ENCODE measurements around the gene UQCRHL.

DNA sequence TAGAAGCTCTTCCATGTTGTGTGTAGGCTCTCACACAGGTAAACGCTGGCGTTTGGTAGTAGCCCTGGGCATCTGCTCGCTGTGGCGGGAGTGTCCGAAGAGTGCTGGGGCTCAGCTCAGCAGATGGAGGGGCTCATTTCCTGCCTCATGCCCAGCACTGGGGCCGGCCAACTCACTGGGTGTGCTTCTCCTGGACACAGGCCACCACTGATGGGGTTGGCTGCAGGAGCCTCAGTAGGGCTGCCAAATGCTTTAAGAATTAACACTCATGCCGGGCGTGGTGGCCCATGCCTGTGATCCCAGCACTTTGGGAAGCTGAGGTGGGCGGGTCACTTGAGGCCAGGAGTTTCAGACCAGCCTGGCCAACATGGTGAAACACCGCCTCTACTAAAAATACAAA is 20.9 kb downstream of the UQCRHL start:
- TF ChIP-seq, protein P1, sequence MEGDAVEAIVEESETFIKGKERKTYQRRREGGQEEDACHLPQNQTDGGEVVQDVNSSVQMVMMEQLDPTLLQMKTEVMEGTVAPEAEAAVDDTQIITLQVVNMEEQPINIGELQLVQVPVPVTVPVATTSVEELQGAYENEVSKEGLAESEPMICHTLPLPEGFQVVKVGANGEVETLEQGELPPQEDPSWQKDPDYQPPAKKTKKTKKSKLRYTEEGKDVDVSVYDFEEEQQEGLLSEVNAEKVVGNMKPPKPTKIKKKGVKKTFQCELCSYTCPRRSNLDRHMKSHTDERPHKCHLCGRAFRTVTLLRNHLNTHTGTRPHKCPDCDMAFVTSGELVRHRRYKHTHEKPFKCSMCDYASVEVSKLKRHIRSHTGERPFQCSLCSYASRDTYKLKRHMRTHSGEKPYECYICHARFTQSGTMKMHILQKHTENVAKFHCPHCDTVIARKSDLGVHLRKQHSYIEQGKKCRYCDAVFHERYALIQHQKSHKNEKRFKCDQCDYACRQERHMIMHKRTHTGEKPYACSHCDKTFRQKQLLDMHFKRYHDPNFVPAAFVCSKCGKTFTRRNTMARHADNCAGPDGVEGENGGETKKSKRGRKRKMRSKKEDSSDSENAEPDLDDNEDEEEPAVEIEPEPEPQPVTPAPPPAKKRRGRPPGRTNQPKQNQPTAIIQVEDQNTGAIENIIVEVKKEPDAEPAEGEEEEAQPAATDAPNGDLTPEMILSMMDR (IDR thresholded peaks at IDR 0.05): no peak
- TF ChIP-seq EP300 (IDR thresholded peaks at IDR 0.05) (no peak), POLR2A (IDR thresholded peaks at IDR 0.05) (no peak)
